HUES64 (cell line): ENCODE data around the gene NID2.

Experiments
- H3K27ac ChIP-seq: 2 replicates; pipeline ENCODE4 v1.7.0; 2013; ENCODE audit warnings: low read depth, low read length, inconsistent platforms
- H3K27me3 ChIP-seq: 2 replicates; pipeline ENCODE4 v1.6.1; 2013; ENCODE audit warnings: mild to moderate bottlenecking, low read length; ENCODE audit not compliant: insufficient read depth
- H3K36me3 ChIP-seq: 2 replicates; pipeline ENCODE4 v1.6.1; 2013; ENCODE audit warnings: mild to moderate bottlenecking, low read length; ENCODE audit not compliant: insufficient read depth
- H3K4me1 ChIP-seq: 2 replicates; pipeline ENCODE4 v1.6.1; 2013; ENCODE audit warnings: mild to moderate bottlenecking, low read length, moderate library complexity; ENCODE audit not compliant: insufficient read depth
- H3K4me3 ChIP-seq: 2 replicates; pipeline ENCODE4 v1.5.1; 2013; ENCODE audit warnings: mild to moderate bottlenecking, low read length, moderate library complexity
- H3K9ac ChIP-seq: 2 replicates; pipeline ENCODE4 v1.6.1; 2013; ENCODE audit warnings: mild to moderate bottlenecking, low read depth, low read length
- H3K9me3 ChIP-seq: 2 replicates; pipeline ENCODE4 v1.6.1; 2013; ENCODE audit warnings: low read depth, low read length; ENCODE audit not compliant: insufficient read depth
- WGBS: fragments of 150-250, 120-280 bp; methylation state at CpG from one replicate; pipeline ENCODE4 v1.1.7; 2013; ENCODE audit warnings: missing lambda C conversion rate; 5-methylcytosine and 5-hydroxymethylcytosine counted together

Gene NID2

DNA sequence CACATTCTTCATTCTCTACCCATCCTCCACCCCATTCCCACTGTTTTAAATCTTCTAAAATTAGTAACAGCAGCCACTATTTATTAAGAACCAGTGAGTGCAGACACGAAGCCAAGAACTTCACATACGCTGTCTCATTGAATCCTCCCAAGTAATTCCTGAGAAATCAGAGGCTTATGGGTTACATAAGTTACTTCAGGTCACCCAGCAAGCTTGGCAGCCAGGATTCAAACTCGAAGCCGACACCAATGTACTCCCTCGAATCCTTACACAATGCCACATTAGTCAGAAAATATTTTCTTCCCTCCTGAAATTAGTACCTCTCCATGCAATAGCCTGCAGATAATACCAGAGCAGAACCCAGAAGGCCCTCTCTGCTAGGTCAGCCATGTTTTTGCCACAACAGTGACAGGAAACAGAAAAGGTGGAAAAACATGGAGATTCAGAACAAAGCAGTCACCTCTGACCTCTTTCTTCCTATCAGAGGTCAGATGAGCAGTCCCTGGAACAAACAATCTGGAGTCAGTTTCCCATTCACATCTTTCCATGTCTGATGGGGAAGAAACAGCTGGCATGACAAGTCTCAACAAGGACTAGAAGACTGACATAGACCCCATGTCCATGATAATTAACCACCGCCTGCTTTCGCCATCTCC, 16.4 kb downstream of the NID2 start:
- Histone ChIP-seq H3K36me3 (no peaks in the 10 kb centered on the region), H3K9me3 (no peaks in the 10 kb centered on the region), H3K27ac (no peak overlapping the region), H3K9ac (no peak overlapping the region), H3K4me3 (no peak overlapping the region), H3K27me3 (no peaks in the 10 kb centered on the region), H3K4me1 (peaks cover 9% of the 10 kb centered on the region; the same call in 1 of the 2 replicates)
- WGBS: 93% methylated on average over 7 of the region's 7 CpGs

DNA sequence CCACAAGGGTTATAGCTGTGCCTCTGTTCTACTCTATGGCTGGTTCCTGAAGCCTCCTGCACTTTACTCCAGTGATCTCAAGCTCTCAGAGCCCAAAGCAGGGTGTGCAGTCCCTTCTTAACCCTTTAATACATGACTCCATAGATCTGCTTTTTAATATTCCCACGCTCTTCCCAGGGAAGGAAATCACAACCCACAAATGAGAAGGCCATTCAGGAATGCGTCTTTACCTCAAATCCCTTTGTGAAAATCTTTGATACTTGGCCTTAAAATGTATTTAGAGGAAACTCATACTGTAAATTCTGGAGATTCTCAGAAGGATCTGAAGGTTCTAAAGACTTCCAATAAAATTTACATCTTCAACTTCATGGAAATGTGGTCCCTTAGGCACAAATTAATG, 17.0 kb downstream of the NID2 start:
- no peak overlapping the region for H3K27ac ChIP-seq
- no peaks in the 10 kb centered on the region for H3K36me3 ChIP-seq
- WGBS: 48% methylated on average over 2 of the region's 2 CpGs

DNA sequence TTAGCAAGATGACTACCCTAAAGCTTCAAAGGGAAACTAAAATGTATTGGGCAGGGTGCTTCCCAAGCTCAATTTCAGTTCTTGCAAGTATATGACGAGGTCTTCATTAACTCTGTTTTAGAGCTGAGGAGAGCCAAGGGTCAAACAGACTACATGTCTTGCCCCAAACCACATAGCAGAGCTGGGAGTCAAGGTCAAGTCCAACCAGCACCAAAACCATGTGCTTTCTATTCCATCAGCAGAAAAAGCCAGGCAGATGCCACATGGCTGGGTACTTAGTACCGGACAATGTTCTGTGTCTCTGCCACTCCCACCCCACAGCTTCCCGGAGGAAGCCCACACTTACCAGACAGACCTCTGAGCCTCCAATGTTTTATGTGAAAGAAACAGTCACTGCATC, 17.6 kb downstream of the NID2 start:
- H3K9me3 ChIP-seq: no peaks in the 10 kb centered on the region
- 97% methylated on average over 3 of the region's 3 CpGs for WGBS
- no peak overlapping the region for H3K9ac ChIP-seq
- no peak overlapping the region for H3K27ac ChIP-seq
- H3K4me1 ChIP-seq: peaks cover 9% of the 10 kb centered on the region; the same call in 1 of the 2 replicates
- H3K4me3 ChIP-seq: no peak overlapping the region
- H3K36me3 ChIP-seq: no peaks in the 10 kb centered on the region
- no peaks in the 10 kb centered on the region for H3K27me3 ChIP-seq

More for the DNA sequence above, 17.0 kb downstream of the NID2 start:
- Histone ChIP-seq H3K27me3 (no peaks in the 10 kb centered on the region), H3K4me1 (peaks cover 9% of the 10 kb centered on the region; the same call in 1 of the 2 replicates), H3K9ac (no peak overlapping the region), H3K9me3 (no peaks in the 10 kb centered on the region), H3K4me3 (no peak overlapping the region)

DNA sequence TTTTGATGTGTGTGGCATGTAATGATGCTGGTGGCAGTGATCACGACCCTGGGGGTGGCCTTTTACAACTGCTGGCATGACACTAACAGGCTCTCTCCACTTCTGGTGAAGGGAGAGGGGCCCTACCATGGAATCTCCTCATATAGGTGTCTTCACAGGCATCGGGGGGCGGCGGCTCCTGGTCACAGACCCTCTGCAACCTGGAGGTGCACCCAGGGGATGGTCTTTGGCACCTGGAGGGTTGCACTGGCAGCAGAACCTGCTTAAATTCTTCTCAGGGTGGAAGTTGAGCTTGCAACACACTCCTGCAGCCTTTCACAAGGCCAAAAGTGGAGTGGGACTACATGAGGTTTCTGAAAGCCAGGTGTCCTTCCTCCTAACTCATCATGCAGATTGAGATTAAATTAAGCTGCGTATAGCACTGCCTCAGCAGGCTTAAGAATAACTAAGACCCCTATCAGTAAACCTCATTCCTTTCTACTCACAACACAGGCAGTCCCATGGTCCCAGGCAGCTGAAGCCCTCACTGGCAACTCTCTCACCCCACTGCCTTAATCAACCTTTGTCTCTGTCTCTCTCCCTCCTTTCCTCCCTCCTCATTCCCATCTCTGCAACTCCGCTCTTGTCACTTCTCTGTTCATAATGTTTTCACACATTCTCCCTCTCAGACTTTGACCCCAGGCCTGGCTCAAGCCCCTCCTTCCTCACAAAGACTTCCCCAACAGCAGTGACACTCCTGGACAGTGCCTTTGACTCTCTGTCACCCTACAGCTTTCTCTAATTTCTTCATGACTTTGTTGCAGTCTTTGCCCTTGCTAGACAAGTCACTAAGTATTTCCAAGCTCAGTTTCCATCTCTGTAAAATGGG, 18.9 kb downstream of the NID2 start:
- WGBS: 74% methylated on average over 6 of the region's 6 CpGs
- Histone ChIP-seq H3K27ac (no peak overlapping the region), H3K27me3 (no peaks in the 10 kb centered on the region), H3K9ac (no peak overlapping the region), H3K9me3 (no peaks in the 10 kb centered on the region), H3K4me3 (no peak overlapping the region), H3K36me3 (no peaks in the 10 kb centered on the region), H3K4me1 (peaks cover 9% of the 10 kb centered on the region; the same call in 1 of the 2 replicates)

DNA sequence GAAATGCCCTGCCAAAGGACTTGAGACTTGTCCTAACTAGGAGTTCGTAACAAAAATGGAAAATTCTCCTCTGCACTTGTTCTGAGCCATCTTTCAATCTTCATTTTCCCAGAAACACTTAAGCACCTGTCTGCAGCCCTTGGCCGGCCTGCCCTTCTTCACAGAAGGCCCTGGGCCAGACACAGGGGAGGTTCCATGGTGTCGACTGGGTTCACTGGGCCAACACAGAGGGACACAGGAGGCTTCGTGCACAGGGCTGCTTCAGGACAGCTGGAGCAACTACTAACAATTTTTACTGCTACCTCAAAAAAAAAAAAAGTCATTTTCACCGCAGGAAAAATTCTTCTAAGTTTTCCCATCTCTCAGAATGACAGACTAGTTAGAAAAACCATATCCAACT, 19.6 kb downstream of the NID2 start:
- no peak overlapping the region for H3K4me3 ChIP-seq
- H3K36me3 ChIP-seq: no peaks in the 10 kb centered on the region
- no peak overlapping the region for H3K9ac ChIP-seq
- no peaks in the 10 kb centered on the region for H3K27me3 ChIP-seq
- WGBS: 92% methylated on average over 5 of the region's 5 CpGs
- H3K9me3 ChIP-seq: no peaks in the 10 kb centered on the region
- H3K27ac ChIP-seq: no peak overlapping the region
- peaks cover 9% of the 10 kb centered on the region; the same call in 1 of the 2 replicates for H3K4me1 ChIP-seq

DNA sequence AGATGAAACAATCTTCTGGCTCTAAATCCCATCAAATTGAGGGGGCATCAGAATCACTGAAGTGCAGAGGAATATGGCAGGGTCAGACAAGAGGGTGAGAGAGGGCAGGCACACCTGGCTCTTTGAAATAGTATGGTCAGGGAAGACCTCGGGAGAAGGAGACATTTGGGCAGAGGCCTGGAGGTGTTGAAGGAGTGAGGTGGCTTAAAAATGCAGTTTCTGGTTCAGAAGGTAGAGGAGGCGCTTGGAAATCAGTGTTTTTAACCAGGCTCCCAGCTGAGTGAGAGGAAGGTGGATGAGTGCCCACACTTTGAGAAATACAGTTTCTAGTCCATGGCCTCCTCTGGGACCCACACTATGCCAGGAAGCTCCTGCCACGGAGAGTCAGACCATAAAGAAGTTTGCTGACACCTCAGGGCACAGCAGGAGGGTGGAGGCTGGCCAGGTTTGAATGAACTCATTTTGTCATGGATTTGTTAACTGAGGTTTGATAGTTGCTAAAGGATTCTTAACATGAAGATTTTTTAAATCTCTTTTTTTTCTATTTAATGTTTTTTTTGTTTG, 20.1 kb downstream of the NID2 start:
- 68% methylated on average over 3 of the region's 3 CpGs for WGBS
- Histone ChIP-seq H3K4me1 (peaks cover 9% of the 10 kb centered on the region; the same call in 1 of the 2 replicates), H3K9ac (no peak overlapping the region), H3K9me3 (no peaks in the 10 kb centered on the region), H3K27me3 (no peaks in the 10 kb centered on the region), H3K36me3 (no peaks in the 10 kb centered on the region), H3K27ac (no peak overlapping the region), H3K4me3 (no peak overlapping the region)

DNA sequence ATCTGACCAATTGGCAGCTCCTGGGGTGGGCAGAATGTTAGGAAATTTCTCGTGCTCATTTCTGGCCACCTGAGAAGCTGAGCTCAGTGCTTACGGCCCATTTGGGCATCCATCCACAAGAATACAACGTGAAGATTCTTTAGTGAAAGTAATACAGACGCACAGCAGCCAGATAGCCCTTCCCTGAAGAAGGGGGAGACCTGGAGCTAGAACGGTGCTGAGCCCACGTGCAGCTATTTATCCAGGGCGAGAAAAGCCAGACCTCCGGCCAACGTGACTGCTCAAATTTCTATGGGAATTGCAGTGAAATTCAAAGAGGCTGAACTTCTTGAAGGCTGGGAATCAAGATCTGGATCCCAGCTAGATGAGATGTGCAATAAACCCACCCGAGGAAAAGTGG, 20.7 kb downstream of the NID2 start:
- Histone ChIP-seq H3K9me3 (no peaks in the 10 kb centered on the region), H3K4me1 (peaks cover 9% of the 10 kb centered on the region; the same call in 1 of the 2 replicates), H3K9ac (no peak overlapping the region), H3K4me3 (no peak overlapping the region), H3K27me3 (no peaks in the 10 kb centered on the region), H3K36me3 (no peaks in the 10 kb centered on the region), H3K27ac (no peak overlapping the region)
- WGBS: 90% methylated on average over 10 of the region's 10 CpGs

DNA sequence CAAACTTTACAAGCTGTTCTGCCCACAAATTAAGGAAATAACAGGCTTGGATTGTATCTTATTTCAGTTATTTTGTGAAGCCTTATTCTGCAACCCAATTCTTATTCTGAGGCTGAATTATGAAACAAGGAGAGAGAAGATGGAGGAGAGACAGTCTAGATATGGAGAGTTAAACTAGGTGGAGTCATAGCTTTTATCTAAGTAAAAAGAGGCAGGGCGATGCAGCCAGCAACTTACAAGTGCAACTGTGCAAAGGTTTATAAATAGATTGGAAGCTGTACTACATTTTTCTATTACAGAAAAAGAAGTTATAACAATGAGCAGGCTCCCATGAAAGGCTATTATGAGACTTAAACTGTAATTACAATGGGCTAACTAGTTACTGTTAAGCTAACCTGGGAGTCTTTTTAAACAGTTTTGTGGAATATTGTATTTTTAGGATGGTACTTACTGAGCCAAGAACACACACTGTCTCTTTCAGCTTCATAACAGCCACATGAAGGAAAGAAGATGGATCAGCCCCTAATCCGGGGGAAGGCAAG, 22.4 kb downstream of the NID2 start:
- H3K36me3 ChIP-seq: no peaks in the 10 kb centered on the region
- 50% methylated on average over 2 of the region's 2 CpGs for WGBS

DNA sequence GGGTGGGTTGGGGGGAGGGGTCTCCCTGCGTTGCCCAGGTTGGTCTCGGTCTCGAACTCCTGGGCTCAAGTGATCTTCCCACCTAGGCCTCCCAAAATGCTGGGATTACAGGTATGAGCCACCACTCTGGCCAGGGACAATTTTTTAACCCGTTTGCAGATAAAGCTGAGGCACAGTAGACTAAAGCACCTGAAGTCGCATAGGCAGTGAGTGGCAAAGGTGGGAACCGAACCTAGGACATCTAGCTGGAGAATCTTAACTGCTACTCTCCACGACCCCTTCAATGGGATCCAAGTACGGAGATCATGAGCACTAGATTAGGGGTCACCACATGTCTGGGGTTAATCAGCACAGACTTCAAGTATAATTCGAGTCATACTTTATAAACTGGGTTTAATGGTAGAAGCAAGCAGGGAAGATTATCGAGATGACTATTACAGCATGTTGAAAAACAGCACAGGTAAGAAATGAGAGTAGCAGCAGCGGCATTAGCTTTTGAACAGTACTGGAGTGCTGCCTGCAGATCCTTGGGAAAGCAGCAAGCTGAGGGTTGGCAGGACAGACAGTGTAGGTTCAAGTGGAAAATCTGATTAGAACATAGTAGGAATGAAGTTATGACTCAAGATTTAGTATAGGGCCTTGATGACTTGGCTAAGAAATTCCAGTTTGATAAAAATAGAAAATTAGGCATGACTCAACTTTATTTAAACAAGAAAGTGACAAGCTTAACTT, 23.9 kb downstream of the NID2 start:
- H3K36me3 ChIP-seq: 0 out of 2 replicates have a peak, but pooled peaks cover 4% of the 10 kb centered on the region
- no peak overlapping the region for H3K9ac ChIP-seq
- H3K27me3 ChIP-seq: no peaks in the 10 kb centered on the region
- H3K4me3 ChIP-seq: no peak overlapping the region
- WGBS: 84% methylated on average over 11 of the region's 11 CpGs
- H3K4me1 ChIP-seq: peaks cover 9% of the 10 kb centered on the region; the same call in 1 of the 2 replicates
- H3K9me3 ChIP-seq: no peaks in the 10 kb centered on the region
- H3K27ac ChIP-seq: no peak overlapping the region

More for the DNA sequence above, 22.4 kb downstream of the NID2 start:
- Histone ChIP-seq H3K27me3 (no peaks in the 10 kb centered on the region), H3K4me3 (no peak overlapping the region), H3K9ac (no peak overlapping the region), H3K27ac (no peak overlapping the region), H3K9me3 (no peaks in the 10 kb centered on the region), H3K4me1 (peaks cover 9% of the 10 kb centered on the region; the same call in 1 of the 2 replicates)

DNA sequence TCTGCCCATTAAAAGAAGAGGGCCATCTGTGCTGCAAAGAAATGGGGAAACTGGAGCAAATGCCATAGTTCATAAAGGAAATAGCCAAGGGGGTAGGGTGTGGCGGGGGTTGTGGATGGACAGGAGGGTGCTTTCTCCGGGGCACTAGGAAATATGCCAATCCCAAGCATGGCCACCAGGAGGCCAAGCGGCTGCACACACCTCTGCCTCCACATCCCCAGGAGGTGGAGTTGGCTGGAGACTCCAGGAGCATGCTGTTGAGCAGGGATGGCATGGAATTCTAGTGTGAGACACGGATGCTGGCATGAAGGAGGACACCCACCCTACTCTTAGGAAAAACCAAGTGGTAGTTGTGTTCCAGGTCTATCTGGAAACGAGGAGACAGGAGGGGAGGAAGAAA, 25.2 kb downstream of the NID2 start:
- Histone ChIP-seq H3K27ac (no peak overlapping the region), H3K9ac (no peak overlapping the region), H3K4me1 (peaks cover 4% of the 10 kb centered on the region; the same call in 1 of the 2 replicates), H3K9me3 (no peaks in the 10 kb centered on the region), H3K36me3 (0 out of 2 replicates have a peak, but pooled peaks cover 4% of the 10 kb centered on the region), H3K27me3 (no peaks in the 10 kb centered on the region), H3K4me3 (no peak overlapping the region)
- 53% methylated on average over 3 of the region's 5 CpGs for WGBS
